SK-N-DZ (cell line): Measurements from ENCODE around the gene MTX1. TPM values are rescaled to one million over a fixed set of nuclear protein-coding genes. Genes with fewer than 3 reads are reported as not detected.
"Not testable (repeated sequence)": the region's sequence is repeated elsewhere in the genome, so short reads cannot be mapped to it uniquely, and the experiment has no call there.

ENCODE experiments used
- DNase-seq: peaks from one replicate; pipeline ENCODE4 v3.0.0-alpha.2; 2015; ENCODE audit warnings: low spot score
- polyA plus RNA-seq, 2 experiments: library from polyadenylated mRNA; depleted of rRNA; stranded (reverse); fragments of >200 nt; gene quantifications; 2 replicates each; pipeline ENCODE4 v1.2.3, GENCODE V29; 2014

The MTX1 gene, protein sequence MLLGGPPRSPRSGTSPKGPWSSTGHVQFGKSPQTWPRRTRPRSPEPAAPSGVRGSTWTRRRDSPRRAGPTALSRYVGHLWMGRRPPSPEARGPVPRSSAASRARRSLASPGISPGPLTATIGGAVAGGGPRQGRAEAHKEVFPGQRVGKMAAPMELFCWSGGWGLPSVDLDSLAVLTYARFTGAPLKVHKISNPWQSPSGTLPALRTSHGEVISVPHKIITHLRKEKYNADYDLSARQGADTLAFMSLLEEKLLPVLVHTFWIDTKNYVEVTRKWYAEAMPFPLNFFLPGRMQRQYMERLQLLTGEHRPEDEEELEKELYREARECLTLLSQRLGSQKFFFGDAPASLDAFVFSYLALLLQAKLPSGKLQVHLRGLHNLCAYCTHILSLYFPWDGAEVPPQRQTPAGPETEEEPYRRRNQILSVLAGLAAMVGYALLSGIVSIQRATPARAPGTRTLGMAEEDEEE
- 83.7 and 106 TPM in 2 replicates for polyA plus RNA-seq (2014; cell fraction: cytosol; rRNA removed)
- 77.1 and 99.5 TPM in 2 replicates for polyA plus RNA-seq (2014; cell fraction: nucleus; rRNA removed)

DNA sequence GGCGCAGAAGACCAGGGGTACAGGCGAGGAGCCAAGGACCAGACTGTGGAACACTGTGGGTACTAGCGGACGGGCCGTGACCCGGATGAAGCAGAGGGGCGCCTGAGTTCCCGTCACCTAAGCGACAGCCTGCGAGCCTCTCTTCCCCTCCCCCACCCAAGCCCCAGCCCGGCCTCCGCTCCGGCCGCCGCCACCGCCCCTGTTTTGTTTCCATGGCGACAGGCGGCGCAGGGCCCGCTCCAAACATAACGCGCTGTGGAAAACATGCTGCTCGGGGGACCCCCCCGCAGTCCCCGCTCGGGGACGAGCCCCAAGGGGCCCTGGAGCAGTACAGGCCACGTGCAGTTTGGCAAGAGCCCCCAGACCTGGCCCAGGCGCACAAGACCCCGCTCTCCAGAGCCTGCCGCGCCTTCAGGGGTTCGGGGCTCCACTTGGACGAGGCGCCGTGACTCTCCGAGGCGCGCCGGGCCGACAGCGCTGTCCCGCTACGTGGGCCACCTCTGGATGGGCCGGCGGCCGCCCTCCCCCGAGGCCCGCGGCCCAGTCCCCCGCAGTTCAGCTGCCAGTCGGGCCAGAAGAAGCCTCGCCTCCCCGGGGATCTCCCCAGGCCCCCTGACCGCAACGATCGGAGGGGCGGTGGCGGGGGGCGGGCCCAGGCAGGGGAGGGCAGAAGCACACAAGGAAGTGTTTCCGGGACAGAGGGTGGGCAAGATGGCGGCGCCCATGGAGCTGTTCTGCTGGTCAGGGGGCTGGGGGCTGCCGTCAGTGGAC lies at the start of gene MTX1:
TSS of gene MTX1 (plus strand) at position 155 of the 771 bp plus-strand sequence. CDS start at position 265, 110 bp downstream.
- DNase-seq, result peak; percentile 90

DNA sequence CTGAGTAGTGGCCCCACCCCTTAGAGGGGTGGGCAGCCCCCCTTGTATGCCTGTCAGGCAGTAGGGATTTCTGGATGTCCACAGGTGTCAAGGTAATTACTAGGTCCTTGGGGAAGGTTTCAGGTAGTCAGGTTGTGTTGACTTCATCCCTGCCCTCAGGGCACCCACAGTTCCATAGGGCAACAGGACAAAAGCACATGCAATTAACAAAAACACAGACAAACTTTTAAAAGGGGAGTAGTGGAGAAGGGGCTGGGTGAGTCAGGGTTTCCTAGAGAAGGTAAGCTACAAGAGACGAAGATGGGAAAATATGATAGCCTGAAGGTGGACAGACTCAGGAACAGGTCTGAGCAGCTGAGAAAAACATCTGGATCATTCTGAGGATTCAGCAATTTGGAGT lies 49.5 kb upstream of the MTX1 start:
- no peak for DNase-seq

DNA sequence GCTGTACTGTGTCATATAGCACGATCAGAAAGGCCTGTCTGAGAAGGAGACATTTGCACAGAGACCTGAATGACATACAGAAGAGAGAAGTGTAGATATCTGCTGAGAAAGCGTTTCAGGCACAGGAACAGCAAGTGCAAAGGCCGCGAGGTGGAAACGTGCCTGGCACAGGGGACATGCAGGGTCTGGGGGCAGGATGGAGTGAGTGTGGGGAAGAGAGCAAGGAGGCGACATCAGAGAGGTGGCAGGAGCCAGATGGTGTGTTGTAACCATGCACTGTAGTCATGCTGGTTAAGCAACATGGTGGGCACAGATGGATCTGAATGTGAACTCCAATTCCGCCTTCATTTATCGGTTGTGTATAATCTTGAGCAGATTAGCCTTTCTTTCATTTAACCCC lies 48.4 kb upstream of the MTX1 start:
- no peak for DNase-seq

DNA sequence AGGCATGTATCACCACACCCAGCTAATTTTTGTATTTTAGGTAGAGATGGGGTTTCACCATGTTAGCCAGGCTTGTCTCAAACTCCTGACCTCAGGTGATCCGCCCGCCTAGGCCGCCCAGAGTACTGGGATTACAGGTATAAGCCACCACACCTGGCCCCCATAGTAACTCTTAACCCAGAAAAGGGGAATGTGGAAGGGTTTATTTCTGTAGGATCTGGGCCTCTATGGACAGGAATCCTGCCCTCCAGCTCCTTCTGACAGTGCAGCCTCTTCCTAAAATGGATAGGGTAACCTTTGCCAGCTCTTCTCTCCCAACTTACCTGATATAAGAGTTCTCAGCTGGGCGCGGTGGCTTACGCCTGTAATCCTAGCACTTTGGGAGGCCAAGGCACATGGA lies 45.9 kb upstream of the MTX1 start:
- not testable (repeated sequence) for DNase-seq

DNA sequence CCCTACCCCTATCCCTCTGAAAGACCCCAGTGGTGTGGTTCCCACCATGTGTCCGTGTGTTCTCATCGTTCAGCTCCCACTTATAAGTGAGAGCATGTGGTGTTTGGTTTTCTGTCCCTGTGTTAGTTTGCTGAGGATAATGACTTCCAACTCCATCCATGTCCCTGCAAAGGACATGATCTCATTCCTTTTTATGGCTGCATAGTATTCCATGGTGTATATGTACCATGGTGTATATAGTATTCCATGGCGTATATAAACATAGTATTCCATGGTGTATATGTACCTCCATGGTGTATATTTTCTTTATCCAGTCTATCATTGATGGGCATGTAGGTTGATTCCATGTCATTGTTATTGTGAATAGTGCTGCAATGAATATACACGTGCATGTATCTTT lies 44.7 kb upstream of the MTX1 start:
- DNase-seq, result not testable (repeated sequence)

DNA sequence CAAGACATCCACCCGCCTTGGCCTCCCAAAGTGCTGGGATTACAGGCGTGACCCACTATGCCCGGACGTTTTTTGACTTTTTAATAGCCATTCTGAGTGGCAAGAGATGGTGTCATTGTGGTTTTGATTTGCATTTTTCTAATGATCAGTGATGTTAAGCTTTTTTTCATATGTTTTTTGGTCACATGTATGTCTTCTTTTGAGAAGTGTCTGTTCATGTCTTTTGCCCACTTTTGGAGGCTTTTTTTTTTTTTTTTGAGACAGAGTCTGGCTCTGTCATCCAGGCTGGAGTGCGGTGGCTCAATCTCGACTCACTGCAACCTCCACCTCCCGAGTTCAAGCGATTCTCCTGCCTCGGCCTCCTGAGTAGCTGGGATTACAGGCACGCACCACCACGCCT lies 43.9 kb upstream of the MTX1 start:
- not testable (repeated sequence) for DNase-seq

DNA sequence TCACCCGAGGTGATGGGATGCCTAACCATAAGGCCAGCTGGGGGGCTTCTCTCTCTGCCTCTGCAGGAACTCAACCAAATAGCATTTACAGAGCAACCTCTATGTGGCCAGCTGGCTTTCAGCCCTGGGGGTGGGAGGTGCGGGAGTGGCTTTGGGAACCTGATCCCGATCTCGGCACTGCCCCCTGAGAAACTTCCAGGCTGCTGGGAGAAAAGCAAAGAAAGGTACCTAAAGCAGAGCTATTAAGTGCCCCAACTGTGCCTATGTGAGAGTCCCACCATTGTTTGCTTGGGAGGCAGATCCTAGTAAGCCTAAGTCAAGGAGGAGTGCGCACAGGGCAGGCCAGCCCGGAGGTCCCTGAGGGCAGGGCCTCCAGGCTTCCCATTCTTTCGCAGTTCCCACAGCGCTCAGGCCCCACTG lies 42.4 kb upstream of the MTX1 start:
- DNase-seq, result no peak

DNA sequence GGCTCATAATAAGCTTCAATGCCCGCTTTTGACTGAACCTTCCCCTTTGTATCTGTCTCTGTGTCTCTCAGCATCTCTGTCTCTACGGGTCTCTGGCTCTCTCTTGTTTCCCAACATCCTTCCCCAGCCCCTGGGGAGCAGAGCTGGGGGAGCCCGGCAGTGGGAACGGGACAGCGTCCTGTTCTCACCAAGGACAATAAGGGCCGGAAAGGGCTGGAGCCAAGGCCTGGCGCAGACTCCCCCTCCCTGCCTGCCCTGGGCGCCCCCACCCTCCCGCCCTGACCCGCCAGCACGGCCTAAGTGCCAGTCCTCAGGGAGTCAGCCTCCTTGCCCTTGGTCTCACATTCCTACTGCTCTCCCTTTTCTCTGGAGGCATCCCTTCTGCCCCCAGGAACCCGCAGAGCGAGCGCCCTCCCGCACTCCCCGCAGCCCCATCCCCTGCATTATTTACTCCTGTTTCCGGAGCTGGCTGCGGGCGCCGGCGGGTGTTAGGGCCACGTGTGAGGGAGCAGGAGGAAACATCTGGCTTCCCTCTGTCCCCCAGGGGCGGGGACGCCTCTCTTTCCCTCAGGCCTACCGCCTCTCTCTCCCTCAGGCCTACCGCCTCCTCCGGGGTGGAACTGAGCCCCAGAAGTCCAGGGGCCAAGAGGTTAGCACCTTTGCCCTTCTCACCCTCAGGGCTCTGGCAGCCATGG lies 41.9 kb upstream of the MTX1 start:
- peak; percentile 82 for DNase-seq

DNA sequence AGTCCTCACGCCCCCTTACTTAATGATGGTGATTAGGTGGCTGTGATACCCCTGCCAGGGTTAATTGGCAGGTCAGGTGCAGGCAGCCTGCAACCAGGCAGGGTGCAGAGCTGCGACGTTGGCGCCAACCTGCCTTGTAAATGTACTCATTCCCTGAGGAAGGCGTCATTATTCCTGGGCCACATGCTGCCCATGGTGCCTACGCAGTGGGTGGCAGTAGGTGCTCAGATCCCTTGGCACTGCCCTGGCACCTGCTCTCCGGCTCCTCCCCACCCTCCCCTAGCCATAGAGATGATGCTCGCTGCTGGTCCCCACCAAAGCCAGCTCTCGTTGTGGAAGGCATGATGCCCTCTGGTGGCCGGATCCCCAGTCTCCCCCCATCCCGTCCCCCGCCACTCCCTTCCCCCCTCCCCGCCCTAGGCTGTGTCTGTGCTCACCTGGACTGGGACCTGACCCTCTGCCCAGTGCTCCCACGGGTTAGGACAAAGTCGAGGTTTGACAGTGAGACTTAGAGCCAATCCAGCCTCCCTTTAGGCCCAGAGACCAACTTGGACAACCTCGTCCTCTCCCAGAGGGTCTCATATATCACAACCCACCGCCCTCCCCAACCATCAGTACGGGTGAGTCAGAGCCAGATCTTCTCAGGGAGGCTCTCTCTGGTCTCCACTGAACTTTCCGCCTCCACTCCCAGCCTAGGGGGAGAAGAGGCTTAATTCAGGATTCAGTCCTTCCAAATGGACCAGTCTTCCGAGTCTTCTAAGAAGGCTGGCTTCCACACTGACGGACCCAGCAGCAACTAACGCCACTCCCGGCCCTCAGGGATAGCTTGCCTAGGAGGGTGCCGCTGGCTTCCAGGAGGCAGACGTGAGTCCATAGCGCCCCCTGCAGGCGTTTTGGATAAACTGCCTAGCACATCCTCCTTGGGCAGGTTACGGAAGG lies 41.1 kb upstream of the MTX1 start:
- peak; percentile 93 for DNase-seq

DNA sequence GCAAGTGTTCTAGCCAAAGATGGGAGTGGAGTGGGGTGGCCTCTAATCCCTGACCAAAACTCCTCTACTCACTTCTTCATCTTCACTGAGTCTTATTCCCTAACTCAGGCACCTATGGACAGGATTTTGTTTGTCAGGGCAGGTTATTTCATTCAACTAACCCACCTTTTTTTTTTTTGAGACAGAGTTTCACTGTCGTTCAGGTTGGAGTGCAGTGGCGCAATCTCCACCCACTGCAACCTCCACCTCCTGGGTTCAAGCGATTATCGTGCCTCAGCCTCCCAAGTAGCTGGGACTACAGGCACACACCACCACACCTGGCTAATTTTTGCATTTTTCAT lies 40.4 kb upstream of the MTX1 start:
- DNase-seq, result not testable (repeated sequence)

DNA sequence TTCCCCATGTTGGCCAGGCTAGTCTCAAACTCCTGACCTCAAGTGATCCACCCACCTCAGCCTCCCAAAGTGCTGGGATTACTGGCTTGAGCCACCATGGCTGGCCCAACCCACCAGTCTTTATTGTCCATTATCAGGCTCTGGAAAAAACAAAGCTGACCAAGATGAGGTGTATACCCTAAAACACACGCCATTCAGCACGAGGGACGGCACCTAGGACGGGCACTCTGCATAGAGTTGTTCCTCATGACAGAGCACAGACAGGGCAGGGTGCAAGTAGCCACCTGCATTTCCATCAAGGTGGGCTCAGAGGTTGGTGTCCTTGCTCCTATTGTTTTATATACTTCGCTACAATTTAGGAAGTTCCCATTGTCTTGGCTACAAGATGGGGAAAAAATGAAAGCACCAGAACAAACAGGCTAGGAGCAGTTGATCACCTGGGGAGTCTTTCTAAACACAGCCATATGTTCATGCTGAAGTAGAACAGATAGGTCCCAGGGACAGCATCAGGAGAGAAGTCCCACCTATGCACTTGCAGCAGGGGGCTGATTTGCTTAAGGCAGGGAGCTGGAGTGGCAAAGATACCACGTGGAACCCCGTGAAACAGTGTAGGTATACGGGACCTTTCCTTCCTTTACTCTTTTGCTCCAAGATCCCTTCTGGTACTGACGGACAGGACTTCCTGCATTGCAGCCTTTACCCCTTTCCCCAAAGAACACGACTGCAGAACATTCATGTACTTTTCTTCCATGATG lies 39.9 kb upstream of the MTX1 start:
- no peak for DNase-seq

DNA sequence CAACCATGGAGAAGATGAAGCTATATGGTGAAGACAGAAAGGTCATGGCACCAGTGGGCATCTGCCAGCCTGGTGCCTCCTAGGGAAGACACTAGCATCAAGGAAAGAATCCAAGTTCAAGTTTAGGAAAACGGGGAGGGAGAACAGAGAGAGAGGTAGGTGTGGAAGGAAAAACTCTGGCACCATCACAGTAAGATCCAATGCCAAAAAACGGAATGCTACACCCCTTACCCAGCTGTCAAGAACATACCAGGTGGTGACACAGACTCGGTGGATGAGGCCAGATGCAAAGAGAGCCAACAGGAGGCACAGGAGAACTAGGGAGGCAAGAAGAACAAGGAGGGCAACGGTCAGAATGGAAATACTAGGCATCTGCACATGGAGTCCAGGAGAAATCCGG lies 39.0 kb upstream of the MTX1 start:
- no peak for DNase-seq

DNA sequence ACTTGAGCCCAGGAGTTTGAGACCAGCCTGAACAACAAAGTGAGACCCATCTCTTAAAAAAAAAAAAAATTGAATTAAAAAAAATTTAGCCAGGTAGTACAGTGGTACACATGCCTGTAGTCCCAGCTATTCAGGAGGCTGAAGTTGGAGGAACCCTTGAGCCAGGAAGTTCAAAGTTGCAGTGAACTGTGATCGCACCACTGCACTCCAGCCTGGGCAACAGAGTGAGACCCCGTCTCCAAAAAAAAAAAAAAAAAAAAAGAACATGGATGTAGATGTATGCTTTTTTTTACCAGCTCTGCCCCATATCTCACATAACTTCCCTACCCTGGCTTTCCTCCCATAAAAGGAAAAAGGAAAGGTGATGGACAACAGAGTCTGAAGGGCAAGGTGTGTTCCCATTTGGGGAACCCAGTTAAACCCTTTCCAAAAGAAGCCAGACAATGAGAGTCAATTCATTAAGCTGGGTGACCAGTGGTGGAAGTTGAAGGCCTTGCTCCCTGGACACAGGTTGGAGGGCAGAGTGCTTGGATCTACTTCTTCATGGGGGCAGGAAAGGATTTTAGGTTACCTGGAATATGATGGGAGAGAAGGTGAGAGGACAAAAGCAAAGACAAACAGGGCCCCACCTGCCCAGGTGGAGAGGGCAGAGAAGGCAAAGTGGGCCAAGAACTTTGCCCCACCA lies 38.3 kb upstream of the MTX1 start:
- DNase-seq, result no peak

DNA sequence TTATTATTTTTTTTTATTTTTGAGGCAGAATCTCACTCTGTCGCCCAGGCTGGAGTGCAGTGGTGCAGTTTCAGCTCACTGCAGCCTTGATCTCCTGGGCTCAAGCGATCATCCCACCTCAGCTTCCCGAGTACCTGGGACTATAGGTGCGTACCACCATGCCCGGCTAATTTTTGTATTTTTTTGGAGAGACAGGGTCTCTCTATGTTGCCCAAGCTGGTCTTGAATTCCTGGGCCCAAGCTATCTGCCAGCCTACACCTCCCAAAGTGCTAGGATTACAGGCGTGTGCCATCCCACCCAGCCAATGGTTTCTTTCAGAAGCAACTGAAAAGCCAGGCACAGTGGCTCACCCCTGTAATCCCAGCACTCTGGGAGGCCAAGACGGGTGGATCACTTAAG lies 37.7 kb upstream of the MTX1 start:
- DNase-seq, result no peak

DNA sequence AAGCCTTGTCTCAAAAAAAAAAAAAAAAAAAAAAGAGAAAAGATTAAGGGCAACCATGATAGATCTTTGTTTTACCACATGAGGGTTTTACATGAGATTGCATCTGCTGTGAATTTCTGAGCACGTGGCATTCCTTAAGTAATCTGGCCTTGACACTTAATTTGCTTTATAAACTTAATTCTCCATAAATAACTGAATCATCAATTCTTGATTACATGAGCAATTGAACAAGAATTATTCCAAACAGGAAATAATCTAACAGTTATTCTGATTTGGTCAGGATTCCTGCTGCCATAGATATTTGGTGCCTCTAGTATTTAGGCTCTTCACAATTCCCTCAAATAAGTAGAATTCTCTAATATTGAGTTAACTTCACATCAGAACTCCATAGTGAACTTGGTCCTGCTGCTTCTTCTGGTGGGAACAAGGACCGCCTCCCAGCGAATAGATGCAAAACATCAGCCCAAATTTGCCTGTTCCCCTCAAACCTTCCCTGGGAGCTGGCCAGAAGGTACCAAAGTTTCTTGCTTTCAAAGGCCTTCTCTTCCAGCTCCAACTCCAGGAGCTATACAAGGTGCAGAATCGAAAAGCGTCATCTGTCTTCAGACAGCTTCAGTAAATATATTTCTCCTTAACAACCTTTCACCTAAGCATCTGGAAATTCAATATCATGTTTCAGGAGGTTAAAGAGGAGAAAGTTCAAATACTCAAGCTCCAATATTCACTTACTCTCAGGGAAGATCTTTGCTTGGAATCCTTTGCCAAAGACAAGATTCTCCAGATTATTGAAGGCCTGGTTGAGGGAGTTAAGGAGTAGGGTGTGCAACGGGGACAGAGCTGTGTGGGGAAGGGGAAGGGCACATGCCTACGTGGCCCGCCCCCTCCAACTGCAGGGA lies 36.4 kb upstream of the MTX1 start:
- no peak for DNase-seq

DNA sequence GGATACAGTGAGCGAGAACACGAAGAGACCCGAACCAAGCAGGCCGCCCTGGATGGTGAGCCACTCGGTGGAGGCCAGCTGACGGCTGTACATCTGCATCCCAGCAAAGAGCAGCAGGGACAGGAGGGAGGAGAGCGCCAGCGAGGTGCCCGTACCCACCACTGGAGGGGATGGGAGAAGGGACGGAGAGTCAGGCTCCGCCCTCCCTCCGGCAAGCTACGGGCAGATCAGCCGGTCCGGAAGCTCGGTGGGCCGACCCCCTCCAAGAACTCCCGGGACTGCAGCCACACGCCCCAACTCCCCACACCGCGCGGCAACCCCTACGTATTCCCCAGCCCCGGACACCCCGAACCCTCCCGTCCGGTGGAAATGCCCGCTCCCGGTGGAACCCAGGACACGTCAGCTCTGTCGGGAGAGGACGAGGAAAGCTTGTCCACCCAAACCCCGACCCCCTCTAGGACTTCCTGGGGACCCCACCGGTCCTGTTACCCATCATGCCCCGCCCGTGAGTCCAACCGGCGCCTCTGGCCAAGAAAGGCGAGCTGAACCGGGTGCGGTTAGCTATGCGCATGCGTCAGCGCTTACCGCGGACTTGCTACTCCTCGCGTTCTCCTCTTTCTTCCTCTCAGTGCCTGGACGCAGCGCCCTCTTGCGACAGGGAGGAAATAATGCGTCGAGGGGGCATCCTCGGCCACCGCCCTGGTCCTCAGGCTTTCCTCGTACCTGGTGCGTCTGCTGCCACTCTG lies 35.6 kb upstream of the MTX1 start, which contains the start of gene KRTCAP2:
TSS of gene KRTCAP2 (minus strand) at position 573 of the 746 bp plus-strand sequence. CDS start at position 493, 80 bp downstream.
- DNase-seq, result peak; percentile 99

DNA sequence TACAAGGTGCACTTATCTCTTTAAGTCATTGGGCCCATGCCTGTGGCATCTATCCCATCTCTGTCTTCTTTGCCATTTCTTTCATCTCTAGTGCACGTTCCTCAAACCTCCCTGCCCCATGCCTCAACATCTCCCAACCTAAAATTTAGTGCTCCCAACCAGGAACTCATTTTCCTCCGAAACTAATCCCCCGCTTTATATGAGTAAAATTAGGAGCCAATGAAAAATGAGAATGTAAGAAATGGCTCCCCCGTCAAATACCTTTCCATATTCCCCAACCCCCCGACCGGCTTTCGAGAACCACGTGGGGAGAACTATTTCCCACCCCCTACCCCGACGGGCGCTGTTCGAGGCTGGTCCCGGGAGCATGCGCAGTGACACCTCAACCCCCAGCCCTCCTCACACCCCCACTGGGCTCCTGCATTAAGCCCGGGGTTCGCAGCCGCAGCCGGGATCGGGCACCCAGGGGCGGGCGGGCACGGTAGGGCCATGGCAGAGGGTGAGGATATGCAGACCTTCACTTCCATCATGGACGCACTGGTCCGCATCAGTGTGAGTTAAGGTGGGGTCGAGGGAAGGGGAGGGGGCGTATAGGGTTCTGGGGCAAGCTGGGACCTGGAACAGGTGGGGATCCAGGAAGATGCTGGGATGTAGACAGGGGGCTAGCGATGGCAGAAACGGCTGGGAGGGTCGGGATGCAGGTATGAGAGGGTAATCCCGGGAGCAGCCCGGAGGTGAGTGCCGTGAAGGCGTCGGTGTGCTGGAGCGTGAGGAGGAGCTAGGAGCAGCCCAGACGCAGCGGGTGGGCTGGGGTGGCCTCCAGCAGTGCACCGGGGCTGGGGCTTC lies 34.8 kb upstream of the MTX1 start, which contains the start of gene TRIM46:
TSS of gene TRIM46 (plus strand) at position 372 of the 846 bp plus-strand sequence. CDS start at position 490, 118 bp downstream.
- DNase-seq, result peak; percentile 74
